NCI-H128 (cell line): Measurements from ENCODE around the gene CPED1.
"Not testable (repeated sequence)": the region's sequence is repeated elsewhere in the genome, so short reads cannot be mapped to it uniquely, and the experiment has no call there.

Experiments used
- DNase-seq: peaks from one replicate; lab custom pipeline; 2025; ENCODE audit not compliant: unreplicated experiment; lab: John Stamatoyannopoulos, UW

CPED1 gene

DNA sequence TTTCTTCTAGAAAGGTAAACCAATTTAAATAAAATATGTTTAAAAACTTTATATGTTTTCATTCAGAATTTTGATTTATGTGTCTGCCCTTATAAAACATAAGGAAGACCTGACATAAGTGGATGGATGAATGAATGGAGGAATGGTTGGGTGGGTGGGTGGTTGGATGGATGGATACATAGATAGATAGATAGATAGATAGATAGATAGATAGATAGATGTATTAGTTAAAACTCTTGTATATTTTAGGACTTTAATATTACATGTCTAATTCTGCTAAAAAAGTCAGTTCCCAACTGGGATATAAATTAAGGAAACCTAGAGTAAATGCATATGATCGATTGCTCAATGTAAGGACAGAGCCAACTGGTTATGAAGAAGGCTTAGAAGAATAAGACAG is 184.0 kb downstream of the CPED1 start:
- no peak for DNase-seq

DNA sequence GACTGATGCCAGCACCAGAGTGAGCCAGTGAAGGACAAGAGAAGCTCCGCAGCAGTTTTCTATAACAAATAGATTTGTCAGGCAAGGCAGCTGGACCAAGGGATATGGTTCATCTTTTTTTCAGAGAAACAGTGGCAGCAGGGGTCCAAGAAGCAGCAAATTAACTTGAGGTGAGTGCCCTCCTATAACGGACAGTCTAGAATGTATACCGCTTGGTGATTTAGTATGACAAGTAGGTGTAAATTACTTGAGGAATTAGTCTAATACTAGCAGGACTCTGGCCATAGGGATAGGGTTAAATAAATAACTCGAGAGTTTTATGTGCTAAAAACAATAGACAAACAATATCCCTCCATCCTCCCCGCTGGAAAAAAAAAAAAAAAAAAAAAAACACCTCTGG is 187.3 kb downstream of the CPED1 start:
- DNase-seq = no peak

DNA sequence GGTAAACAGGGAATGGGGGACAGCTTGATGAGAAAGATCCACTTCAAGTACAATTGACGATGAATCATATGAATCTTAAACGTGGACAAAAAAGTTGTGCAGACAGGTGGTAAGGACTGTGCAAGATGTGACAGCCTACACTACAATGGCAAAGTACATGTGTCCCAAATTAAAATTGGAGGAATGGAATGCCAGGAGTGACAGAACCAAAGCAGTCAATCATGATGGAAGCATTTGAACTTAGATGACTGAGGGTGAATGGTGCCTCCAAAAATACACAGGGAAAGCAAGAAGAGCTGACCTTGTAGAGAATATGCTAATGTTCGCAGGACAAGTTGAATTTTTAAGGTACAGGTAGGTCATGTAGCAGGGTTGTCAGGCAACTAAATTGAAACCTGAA is 189.9 kb downstream of the CPED1 start:
- DNase-seq = no peak

DNA sequence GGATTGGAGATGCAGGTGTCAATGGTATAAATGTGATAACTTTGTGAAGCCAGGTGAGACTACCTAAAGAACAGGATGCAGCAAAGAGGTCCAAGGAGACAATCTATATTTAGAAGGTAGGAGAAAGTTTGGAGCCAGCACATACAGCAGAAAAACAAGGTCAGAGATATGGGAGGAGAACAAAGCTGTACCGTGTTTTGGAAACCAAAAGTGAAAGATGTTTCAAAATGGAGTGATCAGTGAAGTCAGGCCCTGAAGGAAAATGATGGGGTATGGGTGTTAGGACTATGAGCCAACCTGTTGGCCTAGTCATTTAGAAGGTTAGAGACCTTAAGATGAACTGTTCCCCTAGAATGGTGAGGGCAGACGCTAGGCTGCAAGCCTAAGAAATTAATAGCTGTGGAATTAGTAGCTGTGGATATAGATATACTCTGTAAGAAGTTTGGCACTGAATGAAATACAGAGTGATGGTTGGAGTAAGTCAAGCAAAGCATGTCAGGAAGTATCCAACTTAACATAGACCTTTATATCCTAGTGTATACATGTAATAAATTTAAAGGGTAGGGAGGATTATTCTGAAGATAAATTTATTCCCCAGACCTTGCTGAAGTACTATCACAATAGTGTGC is 190.5 kb downstream of the CPED1 start:
- DNase-seq = no peak

DNA sequence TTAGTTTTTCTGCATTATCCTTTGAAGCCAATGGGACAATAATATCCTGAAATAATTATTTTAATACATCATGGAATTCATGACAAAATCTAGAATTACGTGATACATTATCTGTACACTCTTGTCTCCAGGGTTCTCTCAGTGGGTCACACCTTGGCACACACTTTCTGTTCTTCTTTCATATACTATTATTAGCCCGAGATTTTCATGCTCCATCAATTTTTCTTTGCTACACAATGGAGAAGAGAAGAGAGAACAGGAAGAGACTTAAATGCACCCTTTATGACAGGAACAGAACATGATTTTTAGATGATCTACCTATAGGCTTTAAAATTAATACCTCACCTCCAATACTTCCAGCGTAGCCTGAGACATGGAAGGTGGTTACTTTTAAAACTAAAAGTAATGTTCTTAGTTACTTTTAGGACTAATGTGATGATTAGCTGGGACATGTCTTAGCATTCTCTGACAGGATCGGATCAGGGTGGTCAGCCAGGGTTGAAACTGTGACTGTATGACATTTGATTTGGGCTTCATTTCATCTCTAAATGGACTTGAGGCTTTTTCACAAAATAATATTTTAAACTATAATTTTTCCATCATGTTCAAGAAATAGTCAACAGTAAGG is 192.0 kb downstream of the CPED1 start:
- DNase-seq = no peak

DNA sequence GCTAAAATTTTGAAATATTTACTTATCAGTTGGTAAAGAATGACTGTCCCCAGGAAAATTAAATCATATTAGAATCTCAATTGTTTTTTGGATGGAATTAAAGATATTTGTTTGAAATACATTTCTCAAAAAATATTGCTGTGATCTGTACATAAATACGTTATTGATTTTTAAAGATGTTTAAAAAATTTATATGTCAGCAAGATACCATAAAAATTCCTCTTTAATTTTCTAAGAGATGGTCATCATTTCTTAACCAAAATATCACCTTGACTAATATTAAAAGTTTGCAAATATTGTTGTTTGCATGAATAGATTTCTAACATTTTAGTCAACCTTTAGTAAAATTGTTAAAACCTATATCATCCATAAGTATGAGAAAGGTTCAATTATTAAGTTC is 192.8 kb downstream of the CPED1 start:
- DNase-seq = no peak

DNA sequence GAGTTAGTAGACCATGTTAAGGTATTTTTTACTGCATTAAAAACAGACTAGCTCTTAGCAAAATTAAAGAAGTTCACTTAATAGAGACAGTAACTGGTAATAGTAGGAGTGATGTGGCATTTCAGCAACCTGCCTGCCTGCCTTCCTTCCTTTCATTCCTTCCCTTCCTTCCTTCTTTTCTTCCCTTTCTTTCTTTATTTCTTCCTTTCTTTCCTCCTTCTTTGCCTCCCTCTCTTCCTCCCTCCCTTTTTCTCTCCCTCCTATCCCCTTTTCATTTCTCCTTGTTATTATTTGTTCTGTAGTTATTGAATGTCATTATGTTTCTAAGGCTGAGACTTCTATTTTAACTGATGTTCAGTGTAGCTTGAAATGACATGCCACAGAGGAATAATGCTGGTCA is 193.8 kb downstream of the CPED1 start:
- no peak for DNase-seq

DNA sequence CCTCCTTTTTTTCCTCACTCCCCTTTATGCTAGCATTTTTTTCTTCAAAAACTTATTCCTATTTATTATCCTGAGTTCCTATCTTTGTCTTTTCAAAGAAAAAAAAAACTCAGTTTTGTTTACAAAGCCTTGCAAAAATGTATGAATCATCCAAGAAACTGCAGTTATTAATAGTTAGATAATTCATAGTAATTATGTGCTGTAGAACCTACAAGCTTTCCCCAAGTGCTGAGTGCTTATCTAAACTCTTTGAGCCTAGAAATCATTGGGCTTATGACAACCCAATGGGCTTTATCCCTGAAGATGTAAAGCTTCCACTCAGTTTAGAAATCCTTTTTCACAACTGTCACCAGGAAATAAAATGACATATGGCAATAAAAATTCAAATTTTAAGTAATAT is 194.4 kb downstream of the CPED1 start:
- no peak for DNase-seq

DNA sequence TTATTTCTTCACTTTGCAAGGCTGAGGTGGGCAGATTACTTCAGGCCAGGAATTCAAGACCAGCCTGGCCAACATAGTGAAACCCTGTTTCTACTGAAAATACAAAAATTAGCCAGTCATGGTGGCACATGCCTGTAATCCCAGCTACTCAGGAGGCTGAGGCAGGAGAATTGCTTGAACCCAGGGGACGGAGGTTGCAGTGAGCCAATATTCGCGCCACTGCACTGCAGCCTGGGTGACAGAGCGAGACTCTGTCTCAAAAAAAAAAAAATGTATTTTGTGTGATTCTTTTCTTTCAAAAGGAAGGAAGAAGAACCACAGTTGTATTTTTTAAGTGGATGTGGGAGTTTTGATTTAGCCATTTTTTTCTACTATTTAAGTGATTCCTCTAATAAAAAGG is 195.4 kb downstream of the CPED1 start:
- not testable (repeated sequence) for DNase-seq

DNA sequence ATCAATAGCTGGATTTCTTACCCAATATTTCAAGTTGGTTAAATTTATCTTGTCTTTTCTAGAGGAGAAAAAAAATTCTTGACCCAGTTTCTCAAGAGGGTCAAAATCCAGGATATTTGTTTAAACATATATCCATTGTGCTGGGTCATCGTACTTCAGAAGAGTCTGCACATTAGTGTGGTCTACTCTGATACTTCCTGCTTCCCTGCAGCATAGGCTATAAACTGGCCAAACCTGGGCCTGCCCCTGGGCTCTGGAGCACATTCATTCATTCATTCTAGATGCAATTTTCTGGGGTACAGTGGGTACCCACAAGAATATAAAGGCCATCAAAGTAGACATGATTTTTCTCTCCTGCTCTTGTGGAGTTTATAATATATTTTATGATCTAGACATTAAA is 198.2 kb downstream of the CPED1 start:
- no peak for DNase-seq

DNA sequence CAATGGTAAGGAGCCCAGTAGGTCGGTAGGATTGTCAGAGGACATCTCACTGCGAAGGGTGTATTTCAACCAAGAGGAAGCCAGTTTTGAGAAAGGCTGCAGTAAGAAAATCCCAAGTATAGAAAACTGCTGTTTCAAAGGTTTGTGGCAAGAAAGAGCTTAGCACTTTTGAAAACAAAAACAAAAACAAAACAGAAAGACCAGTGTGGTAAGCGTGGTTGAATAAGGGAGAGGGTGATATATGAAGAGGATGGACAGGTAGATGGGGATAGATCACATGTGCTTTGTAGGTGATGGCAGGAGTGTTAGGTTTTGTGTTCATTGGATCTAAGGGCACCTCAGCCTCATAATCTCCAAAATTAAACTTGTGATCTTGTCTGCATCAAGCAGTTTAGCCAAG is 198.7 kb downstream of the CPED1 start:
- no peak for DNase-seq

DNA sequence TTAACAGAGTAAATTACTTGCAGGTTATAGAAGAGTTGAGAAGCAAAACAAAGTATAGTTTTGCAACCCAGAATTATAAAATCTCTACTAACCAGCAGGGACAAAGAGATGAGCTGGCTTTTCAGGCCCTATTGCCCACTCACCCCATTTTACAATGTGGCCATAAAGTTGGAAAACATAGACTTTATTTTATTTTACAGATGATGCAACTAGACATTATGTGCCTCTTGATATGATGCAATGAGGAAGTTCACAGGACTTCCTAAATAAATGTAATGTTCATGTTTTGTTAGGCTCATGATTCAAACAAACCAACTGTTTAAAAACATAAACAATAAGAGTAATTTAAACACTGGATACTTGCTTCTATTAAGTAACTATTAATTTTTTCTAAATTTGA is 199.2 kb downstream of the CPED1 start:
- DNase-seq = no peak

DNA sequence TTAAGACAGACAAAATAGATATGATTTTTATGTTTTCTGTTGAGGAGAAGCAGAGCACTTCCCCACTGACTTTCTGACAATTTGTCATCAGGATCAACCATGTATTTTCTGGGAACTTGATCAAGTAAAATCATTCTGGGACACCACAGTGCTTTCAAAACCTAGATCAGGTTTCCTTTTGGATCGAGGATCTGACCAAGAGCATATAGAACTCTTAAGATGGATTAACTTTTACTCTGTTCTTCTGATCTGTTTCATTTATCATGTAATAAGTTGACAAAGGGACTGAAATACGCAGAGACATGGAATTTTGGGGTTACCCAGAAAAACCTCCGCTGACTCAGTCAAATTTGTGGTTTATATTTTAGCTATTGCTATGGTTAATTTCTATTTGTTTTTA is 204.3 kb downstream of the CPED1 start:
- DNase-seq = no peak

DNA sequence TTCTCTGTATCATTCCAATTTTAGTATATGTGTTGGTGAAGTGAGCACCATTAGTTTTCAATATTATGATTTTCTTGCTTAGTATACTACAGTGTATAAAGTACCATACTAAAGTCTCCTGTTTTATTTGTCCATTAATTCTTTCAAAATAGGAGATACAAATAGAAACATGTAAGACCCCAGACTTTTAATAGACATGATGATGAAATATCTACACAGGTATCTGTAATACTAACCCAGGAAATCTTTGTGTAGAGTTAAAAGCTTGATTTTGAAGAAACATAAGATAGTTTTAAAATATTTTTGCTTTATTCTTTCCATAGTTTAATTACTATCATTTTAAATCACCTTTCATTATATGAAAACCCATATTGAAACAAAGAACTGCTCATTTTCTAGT is 206.5 kb downstream of the CPED1 start:
- no peak for DNase-seq

DNA sequence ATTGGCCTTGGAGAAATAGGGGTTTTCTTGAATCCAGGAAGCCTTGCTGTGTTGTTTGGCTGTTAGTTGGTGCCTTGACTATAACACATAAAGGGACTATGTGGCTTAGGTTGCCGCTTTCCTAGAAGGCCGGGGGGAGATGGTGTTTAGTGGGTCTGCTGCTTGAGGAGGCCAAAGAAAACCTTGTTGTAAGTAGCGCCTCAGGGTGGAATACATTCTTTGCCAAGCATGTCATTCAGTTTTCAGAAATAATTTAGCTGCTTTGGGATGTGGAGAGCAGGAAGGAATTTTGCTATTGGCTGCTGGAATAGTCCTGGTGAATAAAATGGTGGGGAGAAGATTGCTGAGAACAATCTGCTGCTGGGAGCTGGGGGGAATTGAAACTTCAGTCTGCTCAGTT is 207.4 kb downstream of the CPED1 start:
- DNase-seq = no peak

DNA sequence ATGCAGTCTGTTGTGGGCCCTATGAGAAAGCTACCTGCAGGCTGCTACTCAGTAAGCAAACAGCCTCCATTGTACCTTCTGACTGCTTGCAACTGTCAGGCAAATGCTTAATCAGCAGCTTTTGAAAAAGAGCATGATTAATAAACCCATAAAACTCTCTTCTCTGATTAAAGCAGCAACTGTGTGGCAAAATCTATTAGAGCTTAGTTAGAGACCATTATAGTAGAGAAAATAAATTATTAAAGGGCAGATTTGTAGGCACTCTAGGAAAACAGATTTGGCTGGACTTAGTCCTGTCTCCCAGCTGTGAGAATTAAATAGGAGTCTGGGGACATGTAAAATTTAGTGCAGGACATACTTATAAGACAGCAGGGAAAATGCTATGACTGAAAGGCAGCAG is 207.8 kb downstream of the CPED1 start:
- DNase-seq = no peak

DNA sequence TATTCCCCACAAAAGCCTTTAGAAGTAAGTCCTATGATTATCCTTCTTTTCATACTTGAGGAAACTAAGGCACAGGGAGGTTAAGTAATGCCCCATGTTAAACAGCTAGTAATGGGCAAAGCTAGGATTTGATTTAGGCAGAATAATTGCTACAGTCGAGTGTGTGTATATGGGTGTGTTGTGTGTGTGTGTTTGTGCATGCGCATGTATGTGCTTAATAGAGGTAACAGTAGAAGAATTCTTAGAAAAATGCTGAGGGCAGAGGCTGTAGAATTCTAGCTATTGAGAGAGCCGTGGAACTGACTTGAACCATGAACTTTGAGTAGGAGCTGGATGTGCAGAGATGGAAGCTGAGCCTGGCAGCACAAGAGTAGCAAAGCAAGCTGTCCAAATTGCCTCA is 208.9 kb downstream of the CPED1 start:
- DNase-seq = no peak

DNA sequence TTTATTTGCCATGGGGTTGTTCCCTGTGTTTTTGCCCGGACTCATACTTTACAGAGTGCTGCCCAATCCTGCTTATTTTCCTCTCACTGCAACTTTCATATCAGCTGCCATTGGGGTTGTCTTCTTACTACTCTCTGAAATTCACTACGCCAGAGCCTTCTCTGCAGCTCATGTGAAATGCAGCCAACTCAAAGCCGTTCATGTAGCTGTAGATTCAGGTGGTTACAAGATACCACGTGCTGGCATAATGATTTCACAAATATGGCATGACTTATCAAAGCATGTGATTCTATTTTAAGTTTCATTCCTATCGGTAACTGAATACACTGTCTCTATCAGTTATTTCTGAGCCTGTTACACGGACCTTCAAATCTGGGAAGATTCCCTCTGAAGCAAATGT is 210.0 kb downstream of the CPED1 start:
- DNase-seq = no peak

DNA sequence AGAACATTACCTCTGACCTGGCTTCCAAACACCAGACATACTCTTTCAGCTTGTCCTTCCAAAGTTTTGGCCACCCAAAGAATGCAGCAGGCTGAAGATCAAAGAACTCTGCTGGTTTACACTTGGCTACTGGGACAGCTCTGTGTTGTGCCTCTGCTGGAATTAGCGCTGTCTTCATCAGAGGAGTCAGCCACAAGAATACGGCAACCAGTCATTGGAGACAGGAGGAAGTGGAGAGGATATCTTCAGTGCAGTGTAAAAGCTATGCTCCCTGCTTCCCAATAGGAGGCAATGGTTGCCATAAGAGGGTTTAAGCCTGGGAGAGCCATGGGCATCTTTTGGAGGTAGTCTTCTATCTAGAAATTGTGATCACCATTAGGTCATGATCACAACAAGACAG is 213.6 kb downstream of the CPED1 start:
- DNase-seq = no peak

DNA sequence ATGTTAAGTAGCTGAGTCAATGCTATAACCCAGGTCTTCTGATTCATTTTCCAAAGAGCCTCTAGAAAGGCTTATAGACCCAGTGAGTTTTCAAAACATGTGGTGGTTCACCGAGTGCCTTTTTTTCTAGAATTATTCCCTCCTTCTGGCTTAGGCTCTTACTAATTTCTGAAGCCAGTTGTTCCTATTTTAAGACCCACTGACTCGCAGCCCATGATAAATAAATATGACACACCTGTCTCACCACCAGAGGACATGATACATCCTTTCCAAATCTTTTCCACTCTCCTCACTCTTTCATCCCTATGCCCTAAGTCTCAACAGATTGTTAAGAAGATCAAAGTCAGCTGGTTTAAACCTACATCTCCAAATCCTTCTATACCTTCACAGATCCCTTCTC is 214.3 kb downstream of the CPED1 start:
- DNase-seq = no peak

DNA sequence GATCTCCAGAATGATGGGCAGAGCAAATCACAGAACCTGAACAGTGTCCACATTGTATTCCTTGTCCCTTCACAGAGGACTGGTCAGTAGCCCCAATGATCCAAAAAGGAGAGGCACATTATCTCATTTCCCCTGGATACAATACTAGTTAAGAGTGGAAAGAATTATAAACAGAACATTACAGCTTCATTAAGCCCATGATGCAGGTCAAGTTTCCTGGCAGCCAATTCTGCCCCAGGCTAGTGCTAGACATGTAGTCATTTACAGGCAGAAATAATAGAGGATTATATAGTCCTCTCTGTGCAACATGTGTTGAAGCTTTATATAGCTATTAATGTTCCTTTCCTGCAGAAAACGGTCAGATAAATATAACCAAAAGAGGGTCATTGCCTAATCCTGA is 216.0 kb downstream of the CPED1 start:
- no peak for DNase-seq

DNA sequence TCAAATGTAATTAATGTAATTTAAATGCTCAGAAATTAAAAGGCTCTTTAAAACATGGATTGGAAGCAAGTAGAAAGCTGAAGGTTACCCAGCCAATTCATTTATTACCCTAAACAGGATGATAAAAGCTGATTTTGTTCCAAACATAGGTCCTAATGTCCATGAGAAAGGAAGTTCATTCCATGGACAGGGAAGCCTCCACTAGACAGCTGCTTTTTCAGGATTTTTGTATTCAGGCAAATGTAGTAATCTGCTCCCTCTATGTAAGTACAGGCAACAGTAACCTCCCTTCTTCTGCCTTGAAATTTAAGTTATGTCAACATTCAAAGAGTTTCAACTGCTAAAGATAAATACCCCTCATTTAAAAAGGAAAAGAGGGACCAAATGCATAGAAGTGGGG is 217.3 kb downstream of the CPED1 start:
- no peak for DNase-seq

DNA sequence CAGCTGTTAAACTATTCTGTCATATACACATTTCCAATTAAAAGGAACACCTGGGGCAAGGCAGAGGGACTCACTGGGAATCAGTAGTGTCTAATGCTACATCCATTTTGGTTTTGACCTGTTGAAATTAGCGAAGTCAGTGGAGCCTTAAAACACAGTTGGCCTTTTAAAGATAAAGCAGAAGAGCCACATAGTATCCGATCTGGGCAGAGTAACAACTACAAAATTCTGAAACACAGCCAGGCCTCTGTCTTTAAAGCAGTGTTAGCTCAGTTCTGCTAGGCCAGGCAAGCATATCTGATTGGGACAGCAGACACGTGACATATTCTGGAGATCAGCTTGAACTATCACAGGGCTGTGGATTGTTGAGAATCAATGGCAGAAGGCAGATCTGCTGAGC is 222.7 kb downstream of the CPED1 start:
- no peak for DNase-seq
